Measurements from ENCODE around the gene MYO5B.

The MYO5B gene

GRCh38 chr18:49949951-49950395 lies 245.0 kb downstream of the MYO5B start:
- TF ChIP-seq, protein P1, sequence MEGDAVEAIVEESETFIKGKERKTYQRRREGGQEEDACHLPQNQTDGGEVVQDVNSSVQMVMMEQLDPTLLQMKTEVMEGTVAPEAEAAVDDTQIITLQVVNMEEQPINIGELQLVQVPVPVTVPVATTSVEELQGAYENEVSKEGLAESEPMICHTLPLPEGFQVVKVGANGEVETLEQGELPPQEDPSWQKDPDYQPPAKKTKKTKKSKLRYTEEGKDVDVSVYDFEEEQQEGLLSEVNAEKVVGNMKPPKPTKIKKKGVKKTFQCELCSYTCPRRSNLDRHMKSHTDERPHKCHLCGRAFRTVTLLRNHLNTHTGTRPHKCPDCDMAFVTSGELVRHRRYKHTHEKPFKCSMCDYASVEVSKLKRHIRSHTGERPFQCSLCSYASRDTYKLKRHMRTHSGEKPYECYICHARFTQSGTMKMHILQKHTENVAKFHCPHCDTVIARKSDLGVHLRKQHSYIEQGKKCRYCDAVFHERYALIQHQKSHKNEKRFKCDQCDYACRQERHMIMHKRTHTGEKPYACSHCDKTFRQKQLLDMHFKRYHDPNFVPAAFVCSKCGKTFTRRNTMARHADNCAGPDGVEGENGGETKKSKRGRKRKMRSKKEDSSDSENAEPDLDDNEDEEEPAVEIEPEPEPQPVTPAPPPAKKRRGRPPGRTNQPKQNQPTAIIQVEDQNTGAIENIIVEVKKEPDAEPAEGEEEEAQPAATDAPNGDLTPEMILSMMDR (IDR thresholded peaks at IDR 0.05; ENCODE audit: low read depth, low read length) = no peak
- no peak for DNase-seq

DNA sequence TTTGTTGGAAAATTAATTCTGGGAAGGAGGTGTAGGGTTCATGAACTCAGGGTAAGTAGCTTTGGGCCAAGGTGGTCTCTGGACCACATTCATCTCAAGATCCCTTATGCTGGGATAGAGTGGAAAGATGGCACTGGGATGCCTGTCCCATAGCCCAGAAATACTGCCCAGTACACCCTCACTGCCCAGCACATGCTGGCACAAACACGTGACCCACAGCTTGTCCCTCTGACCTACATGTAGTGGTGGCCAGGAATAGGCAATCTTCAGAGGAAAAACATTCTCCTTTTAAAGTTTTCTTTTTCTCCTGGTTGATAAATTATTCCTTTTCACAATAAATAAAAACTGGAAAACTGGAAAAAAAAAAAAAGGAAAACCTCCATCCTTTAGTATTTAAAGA lies 246.0 kb downstream of the MYO5B start:
- H3K27me3 ChIP-seq (ENCODE audit: insufficient read depth, low read depth, severe bottlenecking) = no peaks in the 10 kb centered on the region
- TF ChIP-seq, protein P1 (IDR thresholded peaks at IDR 0.05; ENCODE audit: low read depth, low read length) = no peak

More at GRCh38 chr18:49949951-49950395, 245.0 kb downstream of the MYO5B start:
- H3K27ac ChIP-seq = no peak overlapping the region
- H3K9me3 ChIP-seq (ENCODE audit: severe bottlenecking) = no peaks in the 10 kb centered on the region
- H3K4me3 ChIP-seq (ENCODE audit: low read depth, low read length) = no peak overlapping the region
- no peaks in the 10 kb centered on the region for H3K27me3 ChIP-seq (ENCODE audit: insufficient read depth, low read depth, severe bottlenecking)
- H3K36me3 ChIP-seq = no peaks in the 10 kb centered on the region

DNA sequence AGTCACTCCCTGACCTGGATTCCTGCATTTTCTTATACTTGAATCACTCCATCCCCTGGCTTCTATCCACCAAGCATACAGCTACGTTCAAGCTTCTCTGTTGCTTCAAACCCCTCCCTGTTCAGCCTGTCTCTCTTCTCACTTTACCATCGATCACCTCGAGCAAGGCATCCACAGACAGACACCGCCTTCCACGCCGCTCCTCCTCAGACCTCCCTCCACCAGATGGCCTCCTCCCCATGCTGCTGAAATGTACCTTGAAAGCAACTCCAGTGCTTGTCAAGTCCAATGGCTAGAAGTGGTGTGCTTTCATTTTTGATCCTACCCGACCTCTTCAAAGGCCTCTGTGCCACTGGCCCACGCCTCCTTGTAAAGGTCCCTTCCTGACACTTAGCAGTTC lies 250.3 kb downstream of the MYO5B start:
- Histone ChIP-seq H3K36me3 (no peaks in the 10 kb centered on the region), H3K27me3 (ENCODE audit: insufficient read depth, low read depth, severe bottlenecking) (no peaks in the 10 kb centered on the region), H3K27ac (no peak overlapping the region), H3K4me3 (ENCODE audit: low read depth, low read length) (no peak overlapping the region), H3K9me3 (ENCODE audit: severe bottlenecking) (no peaks in the 10 kb centered on the region)
- peak; percentile 86 for DNase-seq
- TF ChIP-seq, protein P1 (IDR thresholded peaks at IDR 0.05; ENCODE audit: low read depth, low read length) = peak; percentile 89

More for the DNA sequence above, 246.0 kb downstream of the MYO5B start:
- no peak overlapping the region for H3K4me3 ChIP-seq (ENCODE audit: low read depth, low read length)
- no peaks in the 10 kb centered on the region for H3K9me3 ChIP-seq (ENCODE audit: severe bottlenecking)
- no peak for DNase-seq
- no peaks in the 10 kb centered on the region for H3K36me3 ChIP-seq
- H3K27ac ChIP-seq = no peak overlapping the region

GRCh38 chr18:49936821-49937220 lies 258.1 kb downstream of the MYO5B start:
- H3K9me3 ChIP-seq (ENCODE audit: severe bottlenecking) = no peaks in the 10 kb centered on the region
- H3K27ac ChIP-seq = no peak overlapping the region

GRCh38 chr18:49935215-49935614 lies 259.7 kb downstream of the MYO5B start:
- Histone ChIP-seq H3K4me3 (ENCODE audit: low read depth, low read length) (no peak overlapping the region), H3K9me3 (ENCODE audit: severe bottlenecking) (no peaks in the 10 kb centered on the region), H3K36me3 (no peaks in the 10 kb centered on the region), H3K27ac (no peak overlapping the region), H3K27me3 (ENCODE audit: insufficient read depth, low read depth, severe bottlenecking) (no peaks in the 10 kb centered on the region)
- TF ChIP-seq, protein P1 (IDR thresholded peaks at IDR 0.05; ENCODE audit: low read depth, low read length) = no peak
- no peak for DNase-seq

More at GRCh38 chr18:49936821-49937220, 258.1 kb downstream of the MYO5B start:
- Histone ChIP-seq H3K36me3 (no peaks in the 10 kb centered on the region), H3K27me3 (ENCODE audit: insufficient read depth, low read depth, severe bottlenecking) (no peaks in the 10 kb centered on the region), H3K4me3 (ENCODE audit: low read depth, low read length) (no peak overlapping the region)
- TF ChIP-seq, protein P1 (IDR thresholded peaks at IDR 0.05; ENCODE audit: low read depth, low read length) = no peak
- no peak for DNase-seq

DNA sequence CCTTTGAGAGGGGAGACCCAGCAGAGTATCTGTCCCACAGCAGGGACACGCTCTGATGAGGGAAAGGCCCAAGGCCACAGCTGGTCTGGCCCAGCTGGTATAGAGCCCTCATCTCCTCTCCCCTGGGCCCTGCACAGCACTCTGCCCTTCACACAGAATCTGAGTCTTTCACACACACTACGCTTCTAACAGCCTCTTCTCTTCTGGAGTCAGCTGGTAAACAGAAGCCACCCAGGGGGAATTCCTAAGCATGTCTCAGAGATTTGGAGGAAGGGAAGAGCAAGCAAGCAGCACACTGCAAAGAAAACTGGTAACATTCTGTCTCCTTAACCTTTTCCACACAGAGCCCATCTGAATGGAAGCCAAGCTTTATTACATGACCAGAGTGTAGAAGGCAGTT lies 260.5 kb downstream of the MYO5B start:
- H3K4me3 ChIP-seq (ENCODE audit: low read depth, low read length) = no peak overlapping the region
- H3K9me3 ChIP-seq (ENCODE audit: severe bottlenecking) = no peaks in the 10 kb centered on the region
- TF ChIP-seq, protein P1 (IDR thresholded peaks at IDR 0.05; ENCODE audit: low read depth, low read length) = no peak
- H3K36me3 ChIP-seq = no peaks in the 10 kb centered on the region
- DNase-seq = no peak
- H3K27me3 ChIP-seq (ENCODE audit: insufficient read depth, low read depth, severe bottlenecking) = no peaks in the 10 kb centered on the region
- no peak overlapping the region for H3K27ac ChIP-seq
